ENCODE data around the gene EXOSC2. TPM values are rescaled to one million over a fixed set of nuclear protein-coding genes. Genes with fewer than 3 reads are reported as not detected.

The EXOSC2 gene
- 100 to 1,000 TPM in 1 of 2 experiments, 10 to 100 TPM in 1; 96.4 to 101 TPM for total RNA-seq

- Mint-ChIP-seq H3K9me3 (peaks cover 1% of the 10 kb centered on the region), H3K27ac (peak within 1 kb of the TSS; percentile 96), H3K36me3 (peaks cover 33% of the 10 kb centered on the region), H3K27me3 (no peaks in the 10 kb centered on the region), H3K4me3 (peak within 1 kb of the TSS; percentile 96), H3K4me1 (peaks cover 25% of the 10 kb centered on the region)
- DNase-seq: peak; percentile 92
These were observed at the start of gene EXOSC2 for GRCh38 chr9:130693426-130694191. EXOSC2 (plus strand) TSS chr9:130693780; CDS start chr9:130693792, 12 bp downstream.

- no peak for DNase-seq
- Mint-ChIP-seq H3K27me3 (peaks cover 12% of the 10 kb centered on the region), H3K4me1 (no peaks in the 10 kb centered on the region), H3K9me3 (peaks cover 2% of the 10 kb centered on the region), H3K4me3 (no peak overlapping the region), H3K36me3 (no peaks in the 10 kb centered on the region), H3K27ac (no peak overlapping the region)
These were observed 42.4 kb upstream of the EXOSC2 start for GRCh38 chr9:130651221-130651620.

- H3K27me3 Mint-ChIP-seq: peaks cover 17% of the 10 kb centered on the region
- no peaks in the 10 kb centered on the region for H3K9me3 Mint-ChIP-seq
- no peaks in the 10 kb centered on the region for H3K4me1 Mint-ChIP-seq
- H3K36me3 Mint-ChIP-seq: no peaks in the 10 kb centered on the region
- no peak overlapping the region for H3K27ac Mint-ChIP-seq
- H3K4me3 Mint-ChIP-seq: no peak overlapping the region
- DNase-seq: no peak
These were observed 41.8 kb upstream of the EXOSC2 start for GRCh38 chr9:130651752-130652151.

- no peak overlapping the region for H3K27ac Mint-ChIP-seq
- H3K4me3 Mint-ChIP-seq: no peak overlapping the region
- no peaks in the 10 kb centered on the region for H3K36me3 Mint-ChIP-seq
- peaks cover 2% of the 10 kb centered on the region for H3K4me1 Mint-ChIP-seq
- peaks cover 41% of the 10 kb centered on the region for H3K27me3 Mint-ChIP-seq
- H3K9me3 Mint-ChIP-seq: no peaks in the 10 kb centered on the region
- no peak for DNase-seq
These were observed 38.7 kb upstream of the EXOSC2 start for GRCh38 chr9:130654879-130655278.

- H3K27ac Mint-ChIP-seq: no peak overlapping the region
- no peaks in the 10 kb centered on the region for H3K36me3 Mint-ChIP-seq
- H3K4me1 Mint-ChIP-seq: peaks cover 10% of the 10 kb centered on the region
These were observed 34.5 kb upstream of the EXOSC2 start for GRCh38 chr9:130658893-130659698.

GRCh38 chr9:130659699-130660248 is 33.8 kb upstream of the EXOSC2 start:
- Mint-ChIP-seq H3K36me3 (no peaks in the 10 kb centered on the region), H3K27me3 (peaks cover 86% of the 10 kb centered on the region), H3K4me1 (peaks cover 10% of the 10 kb centered on the region), H3K9me3 (no peaks in the 10 kb centered on the region), H3K27ac (no peak overlapping the region), H3K4me3 (peak overlapping the region; percentile 48)
- DNase-seq: no peak

More at GRCh38 chr9:130658893-130659698, 34.5 kb upstream of the EXOSC2 start:
- no peaks in the 10 kb centered on the region for H3K9me3 Mint-ChIP-seq
- peaks cover 79% of the 10 kb centered on the region for H3K27me3 Mint-ChIP-seq
- DNase-seq: no peak
- H3K4me3 Mint-ChIP-seq: no peak overlapping the region

- Mint-ChIP-seq H3K27ac (no peak overlapping the region), H3K4me1 (peaks cover 11% of the 10 kb centered on the region), H3K9me3 (no peaks in the 10 kb centered on the region), H3K4me3 (no peak overlapping the region), H3K27me3 (peaks cover 91% of the 10 kb centered on the region), H3K36me3 (no peaks in the 10 kb centered on the region)
- no peak for DNase-seq
These were observed 33.3 kb upstream of the EXOSC2 start for GRCh38 chr9:130660326-130660682.

GRCh38 chr9:130660683-130661450 is 32.7 kb upstream of the EXOSC2 start:
- Mint-ChIP-seq H3K27ac (no peak overlapping the region), H3K4me3 (peak overlapping the region; percentile 37), H3K9me3 (no peaks in the 10 kb centered on the region), H3K27me3 (peaks cover 94% of the 10 kb centered on the region), H3K4me1 (peaks cover 14% of the 10 kb centered on the region), H3K36me3 (no peaks in the 10 kb centered on the region)
- no peak for DNase-seq

GRCh38 chr9:130661451-130662098 is 32.0 kb upstream of the EXOSC2 start:
- H3K27ac Mint-ChIP-seq: no peak overlapping the region
- peaks cover 95% of the 10 kb centered on the region for H3K27me3 Mint-ChIP-seq
- DNase-seq: no peak
- no peaks in the 10 kb centered on the region for H3K9me3 Mint-ChIP-seq
- H3K4me1 Mint-ChIP-seq: peaks cover 14% of the 10 kb centered on the region
- H3K36me3 Mint-ChIP-seq: no peaks in the 10 kb centered on the region
- no peak overlapping the region for H3K4me3 Mint-ChIP-seq

- DNase-seq: no peak
- peaks cover 95% of the 10 kb centered on the region for H3K27me3 Mint-ChIP-seq
- no peak overlapping the region for H3K27ac Mint-ChIP-seq
- peaks cover 14% of the 10 kb centered on the region for H3K4me1 Mint-ChIP-seq
- H3K36me3 Mint-ChIP-seq: no peaks in the 10 kb centered on the region
- H3K4me3 Mint-ChIP-seq: peak overlapping the region; percentile 15
- no peaks in the 10 kb centered on the region for H3K9me3 Mint-ChIP-seq
These were observed 31.2 kb upstream of the EXOSC2 start for GRCh38 chr9:130662099-130662969.

- H3K4me1 Mint-ChIP-seq: peaks cover 14% of the 10 kb centered on the region
- no peaks in the 10 kb centered on the region for H3K36me3 Mint-ChIP-seq
- peak overlapping the region; percentile 15 for H3K4me3 Mint-ChIP-seq
- no peaks in the 10 kb centered on the region for H3K9me3 Mint-ChIP-seq
- peaks cover 93% of the 10 kb centered on the region for H3K27me3 Mint-ChIP-seq
- no peak for DNase-seq
- no peak overlapping the region for H3K27ac Mint-ChIP-seq
These were observed 30.7 kb upstream of the EXOSC2 start for GRCh38 chr9:130662970-130663257.

GRCh38 chr9:130663258-130663976 is 30.2 kb upstream of the EXOSC2 start:
- Mint-ChIP-seq H3K9me3 (no peaks in the 10 kb centered on the region), H3K27ac (no peak overlapping the region), H3K4me1 (peaks cover 14% of the 10 kb centered on the region), H3K27me3 (peaks cover 93% of the 10 kb centered on the region), H3K4me3 (no peak overlapping the region), H3K36me3 (no peaks in the 10 kb centered on the region)
- no peak for DNase-seq

- Mint-ChIP-seq H3K36me3 (no peaks in the 10 kb centered on the region), H3K4me3 (no peak overlapping the region), H3K9me3 (no peaks in the 10 kb centered on the region), H3K27me3 (peaks cover 93% of the 10 kb centered on the region), H3K4me1 (peaks cover 14% of the 10 kb centered on the region), H3K27ac (no peak overlapping the region)
- no peak for DNase-seq
These were observed 29.7 kb upstream of the EXOSC2 start for GRCh38 chr9:130663977-130664250.
